Brain microvascular endothelial cell (primary cell): ENCODE data around the gene TJP3.

Source experiments
- DNase-seq: peaks from one replicate; pipeline ENCODE4 v3.0.0-alpha.2; 2020
- H3K27ac ChIP-seq: fragments of 250-450 bp; sonication (Bioruptor Pico); 2 replicates; pipeline ENCODE4 v1.5.1; 2020; ENCODE audit warnings: mild to moderate bottlenecking, moderate library complexity
- H3K27me3 ChIP-seq: fragments of 250-450 bp; sonication (Bioruptor Pico); replicated peaks from 2 replicates; pipeline ENCODE4 v1.5.1; 2020; ENCODE audit warnings: mild to moderate bottlenecking
- H3K36me3 ChIP-seq: fragments of 250-450 bp; sonication (Bioruptor Pico); replicated peaks from 2 replicates; pipeline ENCODE4 v1.5.1; 2020; ENCODE audit warnings: mild to moderate bottlenecking
- H3K4me3 ChIP-seq: 2 replicates; pipeline ENCODE4 v1.5.1; 2011; ENCODE audit warnings: low read depth, mild to moderate bottlenecking, control low read depth, low read length, moderate library complexity
- CTCF ChIP-seq: IDR thresholded peaks from 2 replicates; pipeline ENCODE4 v1.5.1; 2011; ENCODE audit warnings: low read depth, mild to moderate bottlenecking, moderate library complexity, low read length, control low read depth, inconsistent platforms; ENCODE audit errors: missing control alignments
- in situ Hi-C: cut with HindIII; loops from 2 replicates; pipeline ENCODE4 v1.10.0; 2017; ENCODE audit warnings: low sequenced_read_pairs, low pct_ligation_motif_present

TJP3 gene

DNA sequence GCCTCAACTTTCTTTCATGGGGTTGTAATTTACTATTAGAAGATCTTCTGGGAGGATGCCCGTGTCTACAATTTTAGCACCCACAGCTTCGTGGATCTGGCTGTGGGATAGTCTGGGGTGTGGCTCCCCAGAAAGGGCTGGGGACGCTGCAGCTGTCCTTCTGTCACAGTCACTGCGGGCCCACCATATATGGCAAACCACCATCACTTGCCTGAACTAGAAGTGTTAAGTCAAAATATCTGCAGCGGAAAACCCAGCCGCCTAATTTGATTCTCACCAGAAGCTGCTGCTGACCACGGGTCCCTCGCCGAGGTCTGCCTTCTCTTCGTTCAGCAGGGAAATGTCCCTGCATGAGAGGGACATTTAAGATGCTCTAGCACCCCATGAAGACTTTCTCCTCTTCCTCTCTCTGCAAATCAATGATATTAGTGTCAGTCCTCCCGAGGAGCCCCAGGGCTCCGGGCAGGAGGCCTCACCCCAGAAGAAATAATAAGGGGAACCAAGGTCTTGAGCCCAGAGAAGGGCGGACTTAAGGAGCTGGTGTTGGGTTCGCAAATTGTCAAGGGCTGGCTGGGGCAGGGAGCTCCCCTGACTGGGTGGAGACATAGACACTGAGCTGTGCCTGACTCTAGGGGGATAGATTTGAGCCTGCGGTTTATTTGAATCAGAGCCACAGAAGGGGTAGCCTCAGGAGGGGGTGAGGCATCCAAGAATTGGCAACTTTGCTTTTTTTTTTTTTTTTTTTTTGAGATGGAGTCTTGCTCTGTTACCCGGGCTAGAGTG, 81.0 kb downstream of the TJP3 start:
- TF ChIP-seq CTCF, result no peak
- no peaks in the 10 kb centered on the region for H3K36me3 ChIP-seq
- H3K27me3 ChIP-seq, result peaks cover 15% of the 10 kb centered on the region
- H3K27ac ChIP-seq, result no peak overlapping the region
- no peak overlapping the region for H3K4me3 ChIP-seq
- no peak for DNase-seq
- in situ Hi-C loops, result no loop called here

- no peak for TF ChIP-seq CTCF
- Histone ChIP-seq H3K4me3 (no peak overlapping the region), H3K27me3 (peaks cover 8% of the 10 kb centered on the region), H3K27ac (no peak overlapping the region), H3K36me3 (no peaks in the 10 kb centered on the region)
- in situ Hi-C loops, result no loop called here
- DNase-seq, result no peak
Observed at GRCh38 chr19:3790209-3790734, 82.1 kb downstream of the TJP3 start.

GRCh38 chr19:3790941-3791340, 82.8 kb downstream of the TJP3 start:
- DNase-seq, result no peak
- TF ChIP-seq CTCF, result no peak
- Histone ChIP-seq H3K4me3 (no peak overlapping the region), H3K27me3 (peaks cover 2% of the 10 kb centered on the region), H3K36me3 (no peaks in the 10 kb centered on the region), H3K27ac (no peak overlapping the region)
- in situ Hi-C loops, result no loop called here

GRCh38 chr19:3792114-3792513, 83.9 kb downstream of the TJP3 start:
- Histone ChIP-seq H3K36me3 (no peaks in the 10 kb centered on the region), H3K4me3 (no peak overlapping the region), H3K27me3 (no peaks in the 10 kb centered on the region), H3K27ac (no peak overlapping the region)
- no peak for DNase-seq
- in situ Hi-C loops, result no loop called here
- no peak for TF ChIP-seq CTCF

DNA sequence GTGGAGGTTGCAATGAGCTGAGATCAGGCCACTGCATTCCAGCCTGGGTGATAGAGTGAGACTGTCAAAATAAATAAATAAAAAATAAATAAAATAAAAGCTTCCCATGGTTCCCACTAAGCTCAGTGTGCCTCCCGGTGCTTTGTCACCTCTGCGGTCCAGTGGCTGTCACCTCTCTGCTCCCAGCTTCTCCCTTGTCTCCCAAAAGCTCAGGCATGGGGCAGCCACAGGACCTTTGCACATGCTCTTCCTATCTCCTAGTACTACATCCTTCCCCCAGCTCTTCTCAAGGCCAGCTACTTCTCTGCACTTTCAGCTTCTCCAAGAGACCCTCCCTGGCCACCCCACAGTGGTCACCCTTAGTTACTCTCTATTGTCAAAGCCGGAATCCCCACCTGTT, 85.6 kb downstream of the TJP3 start:
- Histone ChIP-seq H3K27me3 (no peaks in the 10 kb centered on the region), H3K4me3 (no peak overlapping the region), H3K36me3 (no peaks in the 10 kb centered on the region), H3K27ac (no peak overlapping the region)
- DNase-seq, result no peak
- in situ Hi-C loops, result no loop called here
- no peak for TF ChIP-seq CTCF

DNA sequence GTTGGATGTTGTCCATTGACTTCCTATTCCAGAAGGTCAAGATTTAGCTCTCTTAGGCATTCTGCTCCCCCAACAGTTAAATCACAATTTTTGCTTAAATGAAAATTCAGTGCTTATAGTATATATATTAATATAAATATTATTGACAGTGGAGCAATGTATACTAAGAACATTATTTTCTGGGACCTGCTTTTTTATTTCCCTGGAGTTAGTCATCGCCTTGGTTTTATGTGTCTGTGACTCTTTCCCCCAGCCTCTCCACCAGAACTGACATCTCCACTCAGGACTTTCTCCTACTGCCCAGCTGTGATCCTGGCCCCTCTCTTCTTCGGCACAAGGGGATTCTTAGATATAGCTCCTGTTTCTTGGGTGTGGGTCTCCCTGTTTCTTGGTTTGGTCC, 88.2 kb downstream of the TJP3 start:
- in situ Hi-C loops, result no loop called here
- no peaks in the 10 kb centered on the region for H3K36me3 ChIP-seq
- H3K27me3 ChIP-seq, result peaks cover 10% of the 10 kb centered on the region
- no peak overlapping the region for H3K27ac ChIP-seq
- no peak for TF ChIP-seq CTCF
- H3K4me3 ChIP-seq, result no peak overlapping the region
- DNase-seq, result no peak
